KG1 (cell line): ENCODE results near the gene UFD1.

ENCODE experiments used
- DNase-seq: peaks from one replicate; lab custom pipeline; 2025; lab: John Stamatoyannopoulos, UW

The UFD1 gene

GRCh38 chr22:19494676-19495173 lies 15.7 kb upstream of the UFD1 start:
- no peak for DNase-seq

DNA sequence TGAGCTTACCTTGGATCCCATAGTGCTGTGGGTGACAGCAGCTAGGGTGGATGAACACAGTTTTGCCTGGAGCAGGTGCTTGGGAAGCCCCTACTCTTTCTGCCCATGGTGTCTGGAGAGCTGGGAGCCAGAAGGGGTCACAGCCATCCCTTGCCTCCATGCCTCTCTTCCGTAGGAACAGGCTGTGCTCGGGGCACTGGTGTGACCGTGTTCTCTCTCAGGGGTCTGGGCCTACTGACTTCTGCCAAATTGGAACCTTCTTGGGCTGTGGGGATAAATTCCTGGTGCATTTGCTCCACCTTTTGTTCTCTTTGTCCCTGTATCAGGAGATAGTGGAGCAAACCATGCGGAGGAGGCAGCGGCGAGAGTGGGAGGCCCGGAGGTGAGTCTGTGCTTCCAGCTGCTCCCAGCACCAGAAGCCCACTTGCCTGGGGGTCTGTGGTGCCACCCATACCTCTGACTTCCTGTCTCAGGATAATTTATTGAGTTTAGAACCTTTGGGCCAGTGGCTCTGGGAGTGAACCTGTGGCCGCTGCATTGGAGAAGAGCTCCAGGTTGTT lies 15.1 kb upstream of the UFD1 start:
- DNase-seq, result no peak

DNA sequence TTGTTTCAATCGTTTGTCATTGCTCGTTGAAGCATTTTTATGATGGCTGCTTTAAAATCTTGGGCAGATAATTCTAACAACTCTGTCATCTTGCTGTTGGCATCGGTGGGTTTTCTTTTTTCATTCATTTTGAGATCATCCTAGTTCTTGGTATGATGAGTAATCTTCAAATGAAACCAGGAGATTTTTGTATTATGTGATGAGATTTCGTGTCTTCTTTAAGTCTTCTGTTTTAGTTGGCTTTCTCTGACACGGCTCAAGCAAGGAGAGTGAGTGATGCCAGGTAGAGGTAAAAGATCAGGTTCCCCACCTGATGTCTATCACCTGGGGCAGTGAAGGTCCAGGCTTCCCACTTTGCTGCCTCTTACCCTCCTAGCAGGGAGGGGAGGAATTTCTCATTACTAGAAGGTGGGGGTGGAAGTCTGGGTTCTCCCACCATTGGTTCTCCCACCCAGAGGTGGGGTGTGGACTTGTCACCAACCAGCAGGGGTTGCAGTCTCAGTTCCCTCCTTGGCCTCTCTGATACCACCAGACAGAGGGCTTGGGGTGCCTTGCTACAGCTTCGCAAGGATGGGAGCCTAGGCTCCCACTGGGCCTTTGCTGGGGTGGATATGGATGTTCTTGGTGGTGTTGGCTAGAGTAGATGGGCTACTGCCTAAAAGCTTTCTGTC lies 13.6 kb upstream of the UFD1 start:
- DNase-seq, result no peak

DNA sequence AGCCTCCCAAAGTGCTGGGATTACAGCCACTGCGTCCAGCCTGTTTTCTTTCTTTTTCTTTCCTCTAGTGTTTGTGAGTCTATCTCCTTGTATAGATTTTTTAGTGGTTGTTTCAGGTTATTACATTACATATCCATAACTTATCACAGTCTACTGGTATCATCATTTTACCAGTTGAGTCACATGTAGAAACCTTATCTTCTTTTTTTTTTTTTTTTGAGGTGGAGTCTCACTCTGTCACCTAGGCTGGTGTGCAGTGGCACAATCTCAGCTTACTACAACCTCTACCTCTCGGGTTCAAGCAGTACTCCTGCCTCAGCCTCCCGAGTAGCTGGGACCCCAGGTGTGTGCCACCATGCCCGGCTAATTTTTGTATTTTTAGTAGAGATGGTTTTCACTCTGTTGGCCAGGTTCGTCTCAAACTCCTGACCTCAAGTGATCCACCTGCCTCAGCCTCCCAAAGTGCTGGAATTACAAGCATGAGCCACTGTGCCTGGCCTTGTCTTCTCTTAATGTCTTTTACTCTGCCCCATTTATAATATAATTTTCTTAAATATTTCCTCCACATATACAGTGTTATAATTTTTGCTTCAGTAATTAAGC lies 11.7 kb upstream of the UFD1 start:
- DNase-seq, result no peak

DNA sequence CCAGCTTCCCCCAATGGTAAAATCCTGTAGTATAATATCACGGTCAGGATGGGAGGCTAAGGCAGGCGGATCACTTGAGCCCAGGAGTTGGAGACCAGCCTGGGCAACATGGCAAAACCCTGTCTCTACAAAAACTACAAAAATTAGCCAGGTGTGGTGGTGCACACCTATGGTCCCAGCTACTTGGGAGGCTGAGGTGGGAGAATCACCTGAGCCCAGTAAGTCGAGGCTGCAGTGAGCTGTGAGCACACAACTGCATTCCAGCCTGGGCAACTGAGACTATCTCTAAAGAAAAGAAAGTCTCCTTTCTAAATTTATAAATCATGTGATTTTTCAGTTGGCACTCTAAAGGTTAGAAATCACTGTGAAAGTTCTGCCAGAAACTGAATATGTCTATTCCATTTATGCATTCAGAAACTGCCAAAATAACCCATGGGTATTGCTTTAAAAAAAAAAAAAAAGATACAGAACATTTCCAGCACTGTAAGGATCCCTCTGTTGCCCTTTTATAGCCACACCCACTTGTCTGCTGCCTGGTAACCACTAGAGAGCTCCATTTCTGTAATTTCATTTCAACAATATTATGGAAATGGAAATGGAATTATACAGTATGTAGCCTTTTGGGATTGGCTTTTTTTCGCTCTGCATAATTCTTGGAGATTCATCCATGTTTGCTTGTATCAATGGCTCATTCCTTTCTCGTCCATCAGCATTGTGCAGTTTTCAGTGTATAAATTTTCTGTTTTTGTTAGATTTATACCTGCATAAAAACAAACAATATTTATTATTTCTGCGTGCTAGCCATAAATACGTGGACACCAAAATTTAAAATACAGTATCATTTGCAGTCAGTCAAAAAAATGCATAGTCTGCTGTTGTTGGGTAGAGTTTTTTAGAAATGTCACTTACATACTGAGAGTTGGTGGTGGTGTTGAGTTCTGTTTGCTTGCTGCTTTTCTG lies 10.2 kb upstream of the UFD1 start:
- no peak for DNase-seq

- no peak for DNase-seq
Measured at GRCh38 chr22:19488285-19488684, 9.3 kb upstream of the UFD1 start.

DNA sequence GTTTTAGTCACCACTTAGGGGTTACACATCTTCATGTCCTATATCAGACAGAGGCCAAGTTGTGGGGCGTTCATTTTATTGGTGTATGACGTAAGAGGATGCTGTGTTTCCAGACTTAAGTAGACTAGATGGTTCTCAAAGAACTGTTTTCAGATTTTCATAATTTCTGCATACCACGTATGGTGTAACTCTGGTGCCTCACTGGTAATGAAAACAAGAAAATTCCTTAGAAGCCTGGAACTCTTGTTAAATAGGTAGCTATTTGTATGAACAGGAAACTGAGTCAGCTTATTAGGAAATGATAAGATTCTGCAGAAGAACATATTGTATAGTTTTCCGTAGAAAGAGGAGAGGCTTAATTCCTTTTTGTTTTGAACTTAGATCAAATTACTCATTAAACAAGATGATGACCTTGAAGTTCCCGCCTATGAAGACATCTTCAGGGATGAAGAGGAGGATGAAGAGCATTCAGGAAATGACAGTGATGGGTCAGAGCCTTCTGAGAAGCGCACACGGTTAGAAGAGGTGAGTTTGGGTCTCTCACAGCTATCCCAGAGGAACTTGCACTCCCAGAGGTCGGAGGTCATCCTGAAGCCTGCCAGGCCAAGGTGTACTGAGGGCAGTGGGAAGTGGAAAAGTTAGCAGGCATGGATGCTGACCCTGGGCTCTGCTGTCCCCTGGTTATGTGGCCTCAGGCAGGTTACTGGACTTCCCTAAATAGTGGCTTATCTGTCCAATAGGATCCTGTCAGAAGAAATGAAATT lies 4.7 kb upstream of the UFD1 start:
- no peak for DNase-seq

- no peak for DNase-seq
Measured at GRCh38 chr22:19482297-19482696, 3.3 kb upstream of the UFD1 start.

GRCh38 chr22:19480789-19481188 lies 1.8 kb upstream of the UFD1 start:
- no peak for DNase-seq

DNA sequence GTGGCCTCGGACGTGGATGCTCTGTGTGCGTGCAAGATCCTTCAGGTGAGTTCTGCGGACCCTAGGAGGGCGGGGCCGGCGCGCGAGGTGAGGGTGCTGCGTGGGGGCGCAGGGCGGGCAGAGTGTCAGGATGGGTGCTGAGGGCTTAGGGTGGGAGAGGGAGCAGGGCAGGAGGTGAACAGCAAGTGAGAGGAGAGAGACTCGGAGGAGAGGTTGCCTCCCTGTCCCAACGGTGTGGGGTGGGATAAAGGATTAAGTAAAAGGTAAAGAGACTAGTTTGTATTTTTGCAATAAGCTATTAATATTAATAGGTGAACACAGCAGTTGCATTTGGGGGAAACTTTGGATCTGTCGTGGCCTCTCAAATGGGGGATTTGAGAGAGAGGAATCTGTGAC lies 1.2 kb upstream of the UFD1 start:
- no peak for DNase-seq

GRCh38 chr22:19479355-19480172 lies 571 bp upstream of the UFD1 start, which contains the start of gene CDC45:
TSS of gene CDC45 (plus strand) at chr22:19479920. CDS start at chr22:19479969, 49 bp downstream.
- DNase-seq, result peak; percentile 96

DNA sequence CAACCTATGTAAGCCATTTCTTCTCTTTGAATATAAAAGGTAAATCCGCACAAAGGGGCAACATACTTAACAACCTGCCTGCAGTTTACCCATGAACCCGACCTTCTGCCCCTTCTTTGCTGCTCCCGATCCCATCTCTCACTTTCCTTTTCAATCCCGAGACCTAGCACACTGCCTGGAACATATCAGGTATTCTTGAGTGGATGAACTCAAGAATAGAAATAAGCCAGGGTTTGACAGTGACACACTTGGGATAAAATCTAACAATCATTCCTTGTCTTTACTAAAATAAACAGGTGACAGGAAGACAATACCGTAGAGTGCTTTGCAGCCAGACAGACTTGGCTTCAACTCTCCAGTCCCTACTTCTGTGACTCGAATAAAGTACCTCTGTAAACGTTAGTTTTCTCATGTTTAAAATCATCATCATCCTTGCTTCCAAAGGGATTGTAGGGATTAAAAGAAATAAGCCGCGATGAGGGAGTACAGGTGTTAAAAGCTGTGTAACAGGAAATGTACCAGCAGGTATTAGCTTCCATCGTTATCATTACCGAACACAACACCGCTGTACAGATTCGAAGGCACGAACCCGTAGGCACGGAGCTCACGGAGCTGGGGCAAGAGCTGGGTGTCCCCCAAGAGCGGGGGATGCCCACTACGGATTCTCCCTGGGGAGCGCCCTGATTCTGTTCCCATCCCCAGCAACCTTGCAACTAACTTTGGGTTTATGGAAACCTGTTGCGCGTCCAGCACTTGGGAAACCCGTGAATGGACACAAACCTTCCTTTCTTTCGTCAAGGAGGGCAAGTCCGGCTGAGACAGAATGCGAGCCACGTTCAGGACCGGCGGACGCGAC lies 720 bp downstream of the UFD1 start:
- DNase-seq, result no peak

DNA sequence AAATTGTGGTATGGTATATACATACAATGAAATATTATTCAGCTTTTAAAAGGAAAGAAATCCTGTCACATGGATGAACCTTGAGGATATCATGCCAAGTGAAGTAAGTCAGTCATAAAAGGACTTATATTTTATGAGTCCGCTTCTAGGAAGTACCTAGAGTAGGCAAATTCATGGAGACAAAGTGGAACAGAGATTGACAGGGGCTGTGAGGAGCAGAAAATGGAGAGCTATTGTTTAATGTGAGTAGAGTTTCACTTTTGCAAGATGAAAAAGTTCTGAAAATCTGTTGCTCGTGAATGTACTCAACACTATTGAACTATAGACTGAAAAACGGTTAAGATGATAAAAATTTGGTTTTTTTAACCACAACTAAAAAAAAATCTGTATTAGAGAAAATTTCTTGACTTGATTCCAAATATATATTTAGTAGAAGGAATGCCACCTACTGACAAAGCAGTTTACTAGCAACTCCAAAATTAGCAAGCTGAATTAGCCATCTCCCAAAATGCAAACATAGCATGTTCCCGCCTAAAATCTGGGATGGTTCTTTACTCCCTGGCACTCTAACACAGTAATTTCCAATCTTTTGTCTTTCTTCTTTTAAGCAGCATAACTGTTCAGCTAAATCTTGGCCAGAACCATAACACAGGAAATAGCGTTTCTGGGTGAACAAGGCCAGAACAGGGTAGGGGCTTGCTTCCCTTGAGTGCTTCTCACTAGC lies 1.5 kb downstream of the UFD1 start:
- DNase-seq, result peak; percentile 4

- DNase-seq, result no peak
Measured at GRCh38 chr22:19476023-19476422, 3.0 kb downstream of the UFD1 start.

DNA sequence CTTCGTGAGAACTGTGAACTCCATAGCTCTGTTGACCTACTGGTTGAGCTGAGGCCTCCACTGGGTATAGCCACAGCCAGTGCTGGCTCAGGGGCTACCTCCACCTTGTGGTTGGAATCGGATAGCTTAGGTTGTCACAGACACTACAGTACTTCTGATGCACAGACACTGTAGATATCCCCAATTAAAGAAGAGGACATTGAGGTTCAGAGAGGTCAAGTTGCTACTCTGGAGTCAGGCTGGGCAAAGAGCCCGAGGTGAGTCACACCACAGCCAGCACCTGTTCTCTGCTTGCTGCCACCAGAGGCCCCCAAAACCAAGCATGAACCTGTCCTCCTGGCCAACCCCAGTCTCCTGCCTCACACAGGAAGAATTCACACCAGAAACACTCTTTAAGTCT lies 5.4 kb downstream of the UFD1 start:
- DNase-seq, result no peak

DNA sequence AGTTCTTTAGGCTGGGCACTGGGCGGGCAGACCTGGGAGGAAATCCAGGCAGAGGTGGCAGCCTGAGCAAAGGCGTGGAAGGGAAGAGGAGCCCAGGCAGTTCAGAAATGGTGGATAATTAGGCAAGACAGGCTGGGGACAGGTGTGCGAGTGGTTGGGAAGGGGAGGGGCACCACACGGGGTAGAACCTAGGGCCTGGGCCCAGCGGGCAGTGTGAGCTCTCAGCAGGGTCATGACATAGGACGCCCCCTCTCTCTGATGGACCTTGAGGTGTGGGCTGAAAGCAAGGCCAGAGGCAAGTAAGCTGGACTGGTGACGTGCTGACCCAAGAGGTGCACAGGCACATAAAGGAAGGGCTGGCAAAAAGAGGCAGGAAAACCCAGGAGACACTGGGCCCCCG lies 6.8 kb downstream of the UFD1 start:
- DNase-seq, result no peak

DNA sequence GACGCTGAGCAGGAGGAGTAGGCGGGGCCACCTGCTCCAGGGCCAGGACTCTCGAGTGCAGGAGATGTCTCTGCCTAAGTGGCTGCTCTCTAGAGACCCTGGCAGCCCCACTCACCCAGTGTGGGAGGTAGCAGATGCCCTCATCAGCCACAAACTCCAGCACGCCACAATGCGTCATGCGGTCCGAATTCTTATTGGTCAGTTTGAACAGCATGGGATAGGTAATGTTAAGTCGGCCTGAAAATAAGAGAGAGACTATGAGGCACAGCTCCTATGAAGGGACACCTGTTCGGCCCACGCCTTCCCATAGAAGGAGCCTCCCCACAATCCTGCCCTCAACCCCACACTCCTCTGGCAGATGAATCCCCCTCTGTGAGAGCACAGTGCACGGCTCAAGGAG lies 7.4 kb downstream of the UFD1 start:
- no peak for DNase-seq

- no peak for DNase-seq
Measured at GRCh38 chr22:19470010-19470409, 9.0 kb downstream of the UFD1 start.

- DNase-seq, result no peak
Measured at GRCh38 chr22:19469421-19469820, 9.6 kb downstream of the UFD1 start.
